ENCODE results near the gene SNX9.
"Not testable (repeated sequence)": the region's sequence is repeated elsewhere in the genome, so short reads cannot be mapped to it uniquely, and the experiment has no call there.

SNX9 gene

DNA sequence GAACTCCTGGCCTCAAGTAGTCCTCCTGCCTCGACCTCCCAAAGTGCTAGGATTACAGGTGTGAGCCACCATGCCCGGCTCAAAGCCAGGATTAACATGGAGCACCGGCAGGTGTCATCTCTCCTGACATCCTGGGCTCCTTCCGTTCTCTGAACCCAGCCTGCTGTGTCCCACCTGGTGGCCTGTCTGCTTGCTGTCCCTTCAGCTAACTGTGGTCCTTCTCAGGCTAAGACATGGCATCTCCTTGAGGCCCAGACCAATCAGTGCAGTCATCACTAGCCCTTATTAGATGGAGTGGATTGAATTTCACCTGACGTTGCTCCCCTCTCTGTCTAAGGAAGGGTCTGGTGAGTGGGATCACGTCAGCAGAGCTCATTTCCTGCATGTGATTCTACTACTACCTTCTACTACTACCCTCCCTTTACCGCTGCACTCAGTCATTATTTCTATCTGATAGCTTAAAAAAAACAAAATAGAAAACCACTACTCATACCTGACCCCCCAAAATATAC lies 130.6 kb downstream of the SNX9 start:
- DNase-seq (ENCODE audit: low read depth in 2 of 2), result no peak

DNA sequence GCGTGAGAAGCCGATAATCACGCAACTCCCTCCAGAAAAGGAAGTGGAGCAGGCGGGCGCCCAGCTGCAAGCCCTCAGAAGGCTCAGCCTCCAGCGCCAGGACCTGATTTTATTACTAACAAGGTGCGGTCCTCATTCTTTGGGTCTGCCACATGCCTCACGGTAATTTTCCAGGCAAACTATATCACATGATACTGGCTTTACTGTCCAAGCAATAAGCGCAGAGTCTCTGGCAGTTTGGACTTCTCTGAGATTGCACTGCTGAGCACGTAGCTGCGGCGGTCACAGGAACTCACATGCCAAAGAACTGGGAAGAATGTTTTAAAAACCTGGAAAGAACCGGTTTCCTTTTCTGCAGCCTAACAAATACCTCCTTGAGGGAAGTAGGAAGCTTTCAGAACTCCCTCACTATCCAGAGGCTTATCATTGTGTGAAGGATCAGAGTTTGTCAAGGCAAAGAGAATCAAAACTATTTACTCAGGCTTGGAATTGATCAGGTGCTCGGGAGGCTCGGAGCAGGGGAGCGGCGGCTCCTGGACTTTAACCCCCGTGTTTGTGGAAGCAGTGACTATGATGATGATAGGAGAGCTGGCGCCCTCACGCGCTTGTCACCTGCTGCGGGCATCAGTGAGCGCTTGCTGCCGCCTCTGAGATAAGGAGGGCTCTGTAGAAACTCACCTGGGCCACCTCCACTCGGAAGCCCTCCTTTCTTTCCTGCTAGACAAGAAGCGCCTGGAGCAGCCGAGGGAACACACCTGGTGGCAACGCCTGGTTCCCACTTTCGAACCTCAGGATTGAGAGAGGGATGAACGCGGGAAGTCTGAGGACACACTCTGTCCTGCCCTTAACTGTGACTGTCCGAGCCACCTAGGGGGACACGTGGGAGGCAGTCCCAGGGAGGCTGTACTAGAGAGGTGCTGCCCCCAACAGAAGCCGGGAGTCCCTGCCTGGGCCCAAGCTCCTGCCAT lies 131.4 kb downstream of the SNX9 start:
- no peak for DNase-seq (ENCODE audit: low read depth in 2 of 2)

DNA sequence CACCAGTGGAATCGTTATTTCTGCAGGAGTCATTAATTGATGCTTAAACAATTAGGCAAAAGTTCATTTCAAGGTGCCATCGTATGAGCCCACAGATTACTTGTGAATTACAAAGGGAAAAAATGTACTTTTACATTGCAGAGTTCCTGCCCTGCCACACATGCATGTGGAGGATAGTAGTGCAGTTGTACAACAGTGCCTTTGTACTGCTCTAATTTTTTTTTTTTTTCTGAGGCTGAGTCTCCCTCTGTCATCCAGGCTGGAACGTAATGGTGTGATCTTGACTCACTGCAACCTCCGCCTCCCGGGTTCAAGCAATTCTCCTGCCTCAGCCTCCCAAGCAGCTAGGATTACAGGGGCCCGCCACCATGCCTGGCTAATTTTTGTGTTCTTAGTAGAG lies 132.6 kb downstream of the SNX9 start:
- no peak for DNase-seq (ENCODE audit: low read depth in 2 of 2)

DNA sequence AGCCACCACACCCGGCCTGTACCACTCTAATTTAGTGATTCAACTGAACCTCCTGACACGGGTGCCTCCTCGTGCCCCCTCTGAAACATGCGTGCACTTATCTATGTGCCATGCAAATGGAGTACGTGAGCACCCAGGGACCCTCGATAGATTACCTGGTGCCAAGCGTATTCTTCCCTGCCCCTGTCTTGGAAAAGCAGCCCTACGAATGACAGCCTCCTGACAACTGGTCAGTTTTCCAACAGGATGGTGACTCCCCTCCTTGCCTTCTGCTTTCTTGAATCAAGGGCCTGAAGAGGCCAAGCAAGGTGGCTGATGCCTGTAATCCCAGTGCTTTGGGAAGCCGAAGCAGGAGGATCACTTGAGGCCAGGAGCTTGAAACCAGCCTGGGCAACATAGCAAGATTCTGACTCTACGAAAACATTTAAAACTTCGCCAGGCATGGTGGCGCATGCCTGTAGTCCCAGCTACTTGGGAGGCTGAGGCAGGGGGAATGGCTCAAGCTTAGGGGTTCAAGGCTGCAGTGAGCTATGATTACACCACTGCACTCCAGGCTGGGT lies 133.2 kb downstream of the SNX9 start:
- DNase-seq (ENCODE audit: low read depth in 2 of 2), result no peak

DNA sequence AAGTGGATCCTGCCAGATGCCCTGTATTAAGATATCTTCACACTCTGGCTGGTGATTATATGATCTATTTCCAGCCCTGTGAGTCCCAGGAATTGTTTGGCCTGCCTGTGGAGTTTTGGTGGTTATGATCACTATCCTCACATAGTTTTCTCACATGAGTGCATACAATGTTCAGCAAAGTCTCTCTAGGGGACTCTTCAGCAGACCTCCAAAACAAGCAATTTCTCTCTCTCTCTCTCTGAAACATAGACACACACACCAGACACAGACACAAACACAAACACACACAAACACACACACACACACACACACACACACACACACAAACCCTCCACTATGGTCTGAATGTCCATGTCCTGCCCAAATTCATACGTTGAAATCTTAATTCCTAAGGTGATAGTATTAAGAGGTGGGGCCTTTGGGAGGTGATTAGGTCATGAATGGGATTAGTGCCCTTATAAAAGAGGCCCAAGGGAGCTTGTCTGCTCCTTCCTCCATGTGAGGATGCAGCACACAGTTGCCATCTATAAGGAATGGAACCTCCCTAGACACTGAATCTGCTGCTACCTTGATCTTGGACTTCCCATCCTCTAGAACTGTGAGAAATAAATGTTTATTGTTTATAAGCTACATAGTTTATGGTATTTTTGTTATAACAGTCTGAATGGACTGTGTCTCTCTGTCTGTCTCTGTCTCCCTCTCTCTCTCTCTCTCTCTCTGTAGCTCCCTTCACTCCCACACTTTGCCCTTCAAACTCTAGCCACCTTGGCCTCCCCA lies 136.6 kb downstream of the SNX9 start:
- no peak for DNase-seq (ENCODE audit: low read depth in 2 of 2)

DNA sequence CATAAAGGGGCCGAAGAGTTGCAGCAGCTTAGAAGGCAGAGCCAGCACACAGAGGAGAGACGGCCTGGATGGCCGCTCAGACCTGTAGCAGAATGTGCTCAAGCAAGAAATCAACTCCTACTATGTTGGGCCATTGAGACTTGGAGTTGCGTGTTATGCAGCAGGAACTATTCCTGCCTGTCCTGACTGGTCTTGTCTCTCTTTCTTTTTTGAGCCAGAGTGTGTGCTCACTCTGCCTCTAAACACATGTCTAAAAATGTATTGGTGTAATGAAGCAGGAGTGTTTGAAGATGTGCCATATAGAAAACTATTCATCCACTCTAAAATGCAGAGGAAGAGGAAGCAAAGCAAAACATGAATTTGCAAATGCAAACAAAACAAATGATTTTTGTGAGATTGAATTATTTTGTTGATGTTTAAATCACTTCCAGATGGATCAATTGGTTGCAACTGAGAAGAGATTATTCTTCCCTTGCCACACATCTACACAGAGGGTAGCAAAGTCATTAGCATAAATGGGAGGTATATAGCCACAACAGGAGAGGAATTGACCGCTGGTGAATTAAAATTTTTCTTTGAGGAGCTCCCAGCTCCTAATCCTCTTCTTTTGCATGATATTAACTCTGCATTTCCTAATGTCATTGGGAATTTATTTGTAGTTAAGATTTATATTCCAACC lies 138.2 kb downstream of the SNX9 start:
- no peak for DNase-seq (ENCODE audit: low read depth in 2 of 2)

DNA sequence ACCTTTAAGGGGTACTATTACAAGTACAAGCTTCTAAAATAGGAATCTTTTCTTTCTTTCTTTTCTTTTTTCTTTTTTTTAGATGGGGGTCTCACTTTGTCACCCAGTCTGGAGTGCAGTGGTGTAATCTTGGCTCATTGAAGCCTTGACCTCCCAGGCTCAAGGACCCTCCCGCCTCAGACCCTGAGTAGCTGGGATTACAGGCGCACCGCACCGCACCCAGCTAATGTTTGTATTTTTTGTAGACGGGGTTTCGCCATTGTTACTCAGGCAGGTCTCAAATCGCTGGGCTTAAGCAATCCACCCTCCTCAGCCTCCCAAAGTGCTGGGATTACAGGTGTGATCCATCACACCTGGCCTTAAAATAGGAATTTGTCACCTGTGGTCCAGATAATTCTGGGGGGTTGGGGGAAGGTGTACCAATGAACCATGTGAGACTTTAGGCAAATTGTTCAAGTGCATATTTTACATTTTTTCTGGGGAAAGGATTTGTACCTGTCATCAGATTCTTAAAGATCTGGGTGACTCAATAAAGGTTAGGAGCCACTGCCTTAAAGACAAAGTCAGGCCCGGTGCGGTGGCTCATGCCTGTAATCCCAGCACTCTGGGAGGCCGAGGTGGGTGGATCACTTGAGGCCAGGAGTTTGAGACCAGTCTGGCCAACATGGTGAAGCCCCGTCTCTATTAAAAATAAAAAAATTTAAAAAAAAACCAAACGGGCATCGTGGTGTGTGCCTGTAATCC lies 139.0 kb downstream of the SNX9 start:
- DNase-seq (ENCODE audit: low read depth in 2 of 2), result no peak

DNA sequence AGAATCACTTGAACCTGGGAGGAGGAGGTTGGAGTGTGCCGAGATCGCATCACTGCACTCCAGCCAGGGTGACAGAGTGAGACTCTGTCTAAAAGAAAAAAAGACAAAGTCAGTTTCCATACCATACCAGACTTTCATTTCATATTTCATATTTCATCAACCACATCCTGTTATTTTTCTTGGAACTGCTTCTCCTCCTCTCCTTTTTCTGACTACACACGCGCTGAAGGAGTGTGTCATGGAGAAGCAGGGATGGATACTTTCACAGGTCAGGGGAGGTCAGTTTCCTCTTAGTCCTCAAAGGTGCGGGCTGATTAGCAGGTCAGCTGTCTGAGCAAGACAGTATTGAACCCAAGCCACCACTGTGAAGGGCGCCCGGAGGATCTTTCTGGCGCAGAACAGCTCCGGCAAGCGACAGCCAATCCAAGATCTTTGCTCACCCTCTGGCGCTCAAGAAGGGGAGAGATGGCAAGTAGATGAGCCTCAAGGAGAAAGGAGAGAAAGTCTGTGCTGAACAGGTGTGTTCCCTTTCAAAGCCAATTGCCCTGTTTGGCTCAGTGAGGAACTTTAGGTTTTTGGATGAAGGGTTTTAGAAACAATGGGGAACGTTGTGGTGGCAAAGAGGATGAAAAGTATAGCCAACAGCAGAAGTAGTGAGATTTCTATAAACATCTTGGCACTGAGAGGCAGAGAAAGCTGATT lies 139.7 kb downstream of the SNX9 start:
- no peak for DNase-seq (ENCODE audit: low read depth in 2 of 2)

DNA sequence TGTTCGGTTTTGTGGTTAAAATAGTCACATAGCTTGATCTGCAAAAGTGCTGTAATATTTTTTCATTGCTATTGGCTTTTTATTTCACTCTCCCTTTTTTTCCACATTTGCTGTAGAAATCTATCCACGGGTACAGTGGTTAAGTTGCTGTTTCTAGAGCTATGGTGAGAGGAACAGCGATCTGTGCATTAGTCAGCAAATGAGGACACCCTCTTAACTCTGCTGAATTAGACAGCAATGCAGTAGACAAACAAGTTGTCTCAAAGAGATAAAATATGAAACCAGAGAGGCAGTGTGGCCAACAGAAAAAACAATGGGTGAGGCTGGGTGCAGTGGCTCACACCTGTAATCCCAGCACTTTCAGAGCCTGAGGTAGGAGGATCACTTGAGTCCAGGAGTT lies 141.1 kb downstream of the SNX9 start:
- no peak for DNase-seq (ENCODE audit: low read depth in 2 of 2)

DNA sequence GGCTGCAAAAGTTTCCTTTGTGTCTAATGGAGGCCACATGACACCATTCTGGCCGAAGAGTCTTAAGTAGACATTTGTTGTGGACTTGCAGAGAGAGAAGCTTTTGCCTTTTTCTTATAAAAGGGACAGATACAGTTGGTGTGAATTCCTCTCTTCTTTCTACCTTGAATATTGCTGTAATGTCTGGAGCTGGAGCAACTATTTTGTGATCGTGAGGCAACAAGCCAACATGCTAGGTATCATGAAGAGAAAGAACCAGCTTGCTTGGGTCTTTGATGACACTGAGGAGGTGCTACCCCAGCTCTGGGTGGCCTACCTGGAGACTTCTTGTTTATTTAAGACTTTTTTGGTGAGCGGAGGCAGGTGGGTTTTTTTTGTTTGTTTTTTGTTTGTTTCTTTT lies 142.3 kb downstream of the SNX9 start:
- DNase-seq (ENCODE audit: low read depth in 2 of 2), result no peak

DNA sequence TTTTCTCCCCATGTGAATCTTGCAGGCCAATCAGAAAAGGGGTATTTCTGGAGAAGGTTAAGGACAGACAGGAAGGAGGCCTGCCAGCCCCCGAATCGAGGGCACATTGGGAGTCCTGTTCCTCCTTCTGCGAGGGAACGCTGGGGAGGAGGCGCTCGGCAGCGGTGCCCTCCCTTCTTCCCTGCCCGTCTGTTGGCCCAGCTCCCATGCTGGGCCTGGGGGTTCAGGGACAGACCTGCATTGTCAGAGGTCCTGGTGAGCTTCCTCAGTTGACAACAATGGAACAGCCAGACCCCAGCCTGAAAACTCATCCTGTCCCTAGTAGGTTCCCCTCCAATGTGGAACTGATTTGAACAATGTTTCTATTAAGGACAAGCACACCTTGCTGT lies 143.5 kb downstream of the SNX9 start:
- DNase-seq (ENCODE audit: low read depth in 2 of 2), result no peak

DNA sequence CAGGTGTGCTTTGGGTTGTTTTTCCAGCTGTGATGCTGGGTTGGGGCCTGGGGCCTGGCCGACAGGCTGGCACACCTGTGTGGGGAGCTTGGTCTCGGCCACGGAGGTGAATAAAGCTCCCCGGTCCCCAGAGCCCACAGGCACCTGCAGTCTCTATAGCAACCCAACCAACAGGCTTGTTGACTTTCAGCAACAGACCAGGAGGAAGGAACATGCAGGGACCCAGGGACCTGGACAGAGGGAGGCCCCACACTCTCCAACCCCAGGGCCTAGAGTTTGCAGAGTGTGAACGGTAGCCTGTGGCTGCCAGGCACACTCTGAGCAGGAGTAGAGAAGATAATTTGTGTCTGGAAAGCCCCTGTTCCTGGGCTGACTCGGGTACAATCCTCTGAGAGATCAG lies 144.0 kb downstream of the SNX9 start:
- no peak for DNase-seq (ENCODE audit: low read depth in 2 of 2)

DNA sequence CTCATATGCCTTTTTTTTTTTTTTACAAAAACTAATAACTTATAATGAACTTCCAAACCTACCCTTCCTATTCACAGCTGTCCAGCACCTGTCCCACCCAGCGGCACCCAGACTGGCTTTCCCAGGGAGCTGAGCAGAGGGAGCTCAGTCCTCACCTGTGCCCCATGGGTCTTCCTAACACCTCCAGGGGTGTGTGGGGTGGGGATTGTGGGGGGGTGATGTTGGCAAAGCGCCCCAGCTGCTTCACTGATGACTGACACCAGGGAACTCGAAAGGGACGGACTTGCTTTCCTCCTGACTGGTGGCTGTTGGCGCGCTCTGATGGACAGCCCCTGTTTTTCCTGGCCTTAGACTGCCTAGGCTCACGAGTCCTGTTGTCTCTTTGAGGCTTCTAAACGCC lies 144.4 kb downstream of the SNX9 start:
- DNase-seq (ENCODE audit: low read depth in 2 of 2), result no peak

DNA sequence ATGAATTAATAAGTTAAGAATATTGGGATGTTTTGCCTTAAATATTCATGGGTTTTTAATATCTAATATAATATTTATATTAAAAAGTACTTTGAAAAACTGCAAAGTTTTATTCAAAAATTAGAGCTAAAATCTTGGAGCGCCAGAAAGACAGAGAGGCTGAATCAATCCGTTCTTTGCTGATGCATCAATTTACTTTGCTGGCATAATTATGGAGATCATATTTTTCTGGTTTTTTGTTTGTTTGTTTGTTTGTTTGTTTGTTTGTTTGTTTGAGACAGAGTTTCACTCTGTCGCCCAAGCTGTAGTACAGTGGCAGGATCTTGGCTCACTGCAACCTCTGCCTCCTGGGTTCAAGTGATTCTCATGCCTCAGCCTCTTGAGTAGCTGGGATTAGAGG lies 149.1 kb downstream of the SNX9 start:
- not testable (repeated sequence) for DNase-seq (ENCODE audit: low read depth in 2 of 2)

DNA sequence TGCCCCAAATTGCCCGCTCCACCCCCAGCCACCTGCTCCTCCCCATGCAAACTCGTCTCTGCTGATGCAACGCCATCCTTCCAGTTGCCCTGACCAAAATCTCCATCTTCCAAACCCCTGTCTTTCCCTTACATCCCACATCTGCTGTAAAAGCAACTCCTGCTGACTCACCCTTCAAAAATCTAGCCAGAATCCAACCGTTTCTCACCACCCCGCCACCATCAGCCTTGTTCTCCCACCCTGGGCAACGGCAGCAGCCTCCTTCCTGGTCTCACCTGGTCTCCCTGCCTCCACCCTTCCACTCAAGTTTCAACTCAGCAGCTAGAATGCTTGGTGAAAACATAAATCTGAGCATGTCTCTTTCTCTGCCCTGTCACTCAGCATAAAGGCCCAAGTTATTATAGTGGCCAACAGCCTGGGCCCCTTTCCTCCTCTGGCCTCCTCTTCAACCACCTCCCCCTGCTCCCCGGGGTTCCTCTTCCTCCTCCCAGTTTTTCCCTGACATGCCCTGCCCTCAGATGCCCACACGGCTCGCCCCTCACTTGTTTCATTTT lies 151.4 kb downstream of the SNX9 start:
- no peak for DNase-seq (ENCODE audit: low read depth in 2 of 2)

DNA sequence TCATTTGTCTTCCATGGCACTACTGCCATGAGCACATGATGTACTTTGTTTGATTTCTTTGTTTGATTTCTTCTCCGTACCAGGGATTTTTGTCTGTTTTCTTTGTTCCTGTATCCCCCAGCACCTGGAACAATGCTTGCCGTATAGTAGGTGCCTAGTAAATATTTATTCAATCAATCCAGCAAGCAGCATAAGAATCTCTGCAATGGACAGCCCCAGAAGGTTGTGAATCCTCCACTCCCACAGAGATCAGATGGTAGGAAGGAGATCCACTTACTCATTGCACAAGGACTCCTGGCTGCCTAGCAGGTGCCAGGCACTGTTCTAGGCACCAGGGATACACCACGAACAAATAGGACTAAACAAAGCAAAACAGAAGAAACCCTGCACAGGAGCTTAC lies 151.9 kb downstream of the SNX9 start:
- DNase-seq (ENCODE audit: low read depth in 2 of 2), result no peak

DNA sequence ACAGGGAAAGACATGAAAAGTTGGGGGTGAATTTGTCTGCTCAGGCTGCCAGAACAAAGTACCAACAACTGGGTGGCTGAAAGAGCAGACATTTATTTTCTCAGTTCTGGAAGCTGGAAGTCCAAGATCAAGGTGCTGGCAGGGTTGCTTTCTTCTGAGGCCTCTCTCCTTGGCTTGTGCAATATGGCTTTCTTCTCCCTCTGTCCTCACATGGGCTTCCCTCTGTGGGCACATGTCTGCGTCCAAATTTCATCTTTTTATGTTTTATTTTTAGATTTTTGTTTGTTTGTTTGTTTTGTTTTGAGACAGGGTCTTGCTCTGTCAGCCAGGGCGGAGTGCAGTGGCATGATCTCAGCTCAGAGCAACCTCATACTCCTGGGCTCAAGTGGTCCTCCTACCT lies 152.4 kb downstream of the SNX9 start:
- DNase-seq (ENCODE audit: low read depth in 2 of 2), result no peak

DNA sequence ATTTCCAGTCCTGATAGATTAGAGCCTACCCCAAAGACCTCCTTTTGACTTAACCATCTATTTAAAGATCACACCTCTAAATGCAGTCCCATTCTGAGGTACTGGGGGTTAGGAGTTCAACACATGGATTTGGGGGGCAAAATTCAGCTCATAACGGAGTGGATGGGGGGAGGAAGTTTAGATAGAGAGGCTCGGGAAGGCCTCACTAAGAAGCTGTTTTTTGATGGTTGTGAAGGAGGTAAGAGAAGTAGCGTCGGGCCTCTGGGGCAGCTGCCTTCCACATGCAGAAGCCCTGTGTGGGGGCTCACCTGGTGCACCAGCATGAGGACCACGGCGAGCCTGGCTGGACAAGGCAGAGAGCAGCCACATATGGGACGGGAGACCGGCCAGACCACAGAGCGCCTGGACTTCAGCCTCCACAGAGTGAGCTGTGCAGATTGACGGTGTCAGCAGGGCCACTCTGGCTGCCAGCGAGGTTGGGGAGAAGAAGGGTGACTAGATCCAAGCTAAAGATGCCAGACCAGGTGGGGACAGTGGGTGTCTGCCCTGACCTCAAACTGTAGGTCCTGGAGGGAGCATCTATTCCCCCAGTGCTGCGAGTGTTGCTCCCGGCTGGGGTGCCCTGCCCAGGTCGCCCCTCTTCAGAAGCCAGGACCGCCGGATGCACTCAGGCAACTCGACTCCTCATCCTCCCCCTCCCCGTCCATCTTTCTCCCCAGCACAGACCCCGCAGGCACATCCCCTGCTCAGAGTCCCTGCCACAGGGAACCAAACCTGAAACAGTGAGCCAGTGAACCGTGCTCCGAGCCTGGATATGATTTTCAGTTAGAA lies 153.5 kb downstream of the SNX9 start:
- no peak for DNase-seq (ENCODE audit: low read depth in 2 of 2)

DNA sequence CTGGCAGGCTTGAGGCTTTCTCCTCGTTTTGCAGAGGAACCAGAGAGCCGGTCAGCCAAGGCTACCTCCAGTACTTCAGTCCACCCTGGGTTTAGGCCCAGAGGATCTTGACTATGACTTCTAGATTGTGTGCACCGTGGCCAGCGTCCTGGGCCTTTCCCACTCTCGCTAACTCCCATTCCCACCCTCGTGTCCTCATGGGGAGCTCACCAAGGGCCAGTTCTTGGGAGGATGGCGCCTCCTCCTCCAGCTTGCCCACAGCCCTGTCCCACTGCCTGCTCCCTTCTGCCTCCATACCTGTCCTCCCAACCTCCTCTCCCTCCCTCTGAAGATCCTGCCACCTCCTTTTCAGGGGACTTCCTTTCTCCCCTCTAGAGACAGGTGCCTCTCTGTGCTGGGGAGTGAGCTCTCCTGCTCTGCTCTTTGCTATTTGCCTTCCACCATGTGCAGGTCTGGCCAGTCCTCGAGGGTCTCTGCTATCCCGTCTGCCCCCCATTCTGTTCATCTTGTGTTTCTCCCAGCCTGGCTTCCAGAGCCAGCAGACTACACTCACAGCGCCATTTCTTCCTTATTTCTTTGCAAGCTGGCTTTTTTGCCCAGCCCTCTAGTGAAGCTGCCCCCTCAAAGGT lies 154.2 kb downstream of the SNX9 start:
- no peak for DNase-seq (ENCODE audit: low read depth in 2 of 2)
